IMR-90 (cell line): Measurements from ENCODE around the gene SVOPL. TPM values are rescaled to one million over a fixed set of nuclear protein-coding genes. Genes with fewer than 3 reads are reported as not detected.

Source experiments
- ATAC-seq: fragments of 200-7000 bp; cut with Tn5 transposase; 2 replicates; pipeline ENCODE4 v1.9.1; 2020; ENCODE audit warnings: low read depth, mild to moderate bottlenecking, moderate library complexity
- BruUV-seq: library from RNA; stranded (reverse); fragments of 400-500 nt; replicated peaks from 2 replicates; lab custom pipeline; 2021; lab: Mats Ljungman, UMichigan
- CTCF ChIA-PET: fragments of 300-600 bp; formaldehyde crosslinking; extraction: SDS; loops from one replicate; lab custom pipeline; 2021; ENCODE audit warnings: antibody characterized with exemption; lab: Yijun Ruan, JAX
- POLR2A ChIA-PET: fragments of 300-600 bp; sonication (Branson Sonifier 250); formaldehyde crosslinking; loops from one replicate; lab custom pipeline; 2022; ENCODE audit warnings: antibody characterized with exemption; ENCODE audit not compliant: unreplicated experiment; lab: Charles Lee
- DNase-seq: peaks from one replicate; pipeline ENCODE4 v3.0.0; 2013
- H2AFZ ChIP-seq: replicated peaks from 2 replicates; pipeline ENCODE3; 2013; ENCODE audit warnings: low read length, mild to moderate bottlenecking; ENCODE audit not compliant: poor library complexity
- H2AK5ac ChIP-seq: 2 replicates; pipeline ENCODE4 v1.6.1; 2013; ENCODE audit warnings: low read depth, low read length, inconsistent platforms
- H2AK9ac ChIP-seq: replicated peaks from 2 replicates; pipeline ENCODE3; 2013; ENCODE audit warnings: mild to moderate bottlenecking, low read depth, low read length, moderate library complexity; ENCODE audit not compliant: poor library complexity
- H2BK120ac ChIP-seq: 2 replicates; pipeline ENCODE4 v1.6.1; 2013; ENCODE audit warnings: low read depth, low read length, inconsistent platforms
- H2BK15ac ChIP-seq: 3 replicates; pipeline ENCODE4 v1.6.1; 2013; ENCODE audit warnings: low read depth, low read length, inconsistent platforms
- H2BK20ac ChIP-seq: 2 replicates; pipeline ENCODE4 v1.6.1; 2013; ENCODE audit warnings: low read depth, mild to moderate bottlenecking, inconsistent platforms, low read length, moderate library complexity
- H2BK5ac ChIP-seq: 2 replicates; pipeline ENCODE4 v1.6.1; 2013; ENCODE audit warnings: mild to moderate bottlenecking, low read depth, low read length, inconsistent platforms; ENCODE audit not compliant: poor library complexity, severe bottlenecking
- H3K14ac ChIP-seq: replicated peaks from 2 replicates; pipeline ENCODE4 v1.6.1; 2013; ENCODE audit warnings: low read depth, low read length, inconsistent platforms
- H3K18ac ChIP-seq: 2 replicates; pipeline ENCODE4 v1.6.1; 2013; ENCODE audit warnings: low read depth, low read length, control low read depth
- H3K23ac ChIP-seq: 2 replicates; pipeline ENCODE4 v1.6.1; 2013; ENCODE audit warnings: low read depth, low read length, inconsistent platforms
- H3K27ac ChIP-seq: 2 replicates; pipeline ENCODE4 v1.5.1; 2013; ENCODE audit warnings: mild to moderate bottlenecking, control low read depth, low read length; ENCODE audit not compliant: insufficient read depth
- H3K27me3 ChIP-seq: 2 replicates; pipeline ENCODE4 v1.6.1; 2013; ENCODE audit warnings: low read length; ENCODE audit not compliant: control insufficient read depth, insufficient read depth
- H3K36me3 ChIP-seq: 2 replicates; pipeline ENCODE4 v1.6.1; 2013; ENCODE audit warnings: low read length, mixed read lengths; ENCODE audit not compliant: control insufficient read depth, insufficient read depth
- H3K4ac ChIP-seq: 2 replicates; pipeline ENCODE4 v1.6.1; 2013; ENCODE audit warnings: low read depth, low read length, inconsistent platforms
- H3K4me1 ChIP-seq: 2 replicates; pipeline ENCODE4 v1.6.1; 2013; ENCODE audit warnings: low read length, mixed read lengths; ENCODE audit not compliant: control insufficient read depth, insufficient read depth
- H3K4me2 ChIP-seq: 2 replicates; pipeline ENCODE4 v1.6.1; 2013; ENCODE audit warnings: low read depth, mild to moderate bottlenecking, control low read depth, low read length, moderate library complexity
- H3K4me3 ChIP-seq: 2 replicates; pipeline ENCODE4 v1.5.1; 2013; ENCODE audit warnings: low read depth, mild to moderate bottlenecking, control low read depth, low read length, moderate library complexity; ENCODE audit not compliant: insufficient read depth
- H3K56ac ChIP-seq: 2 replicates; pipeline ENCODE4 v1.6.1; 2013; ENCODE audit warnings: low read length, inconsistent platforms; ENCODE audit not compliant: insufficient read depth; ENCODE audit errors: extremely low read depth
- H3K79me1 ChIP-seq, 2 experiments: 2 replicates each; pipeline ENCODE4 v1.6.1; 2013; ENCODE audit warnings: low read length in 2 of 2, inconsistent platforms in 1 of 2, low read depth in 1 of 2
- H3K9ac ChIP-seq: 2 replicates; pipeline ENCODE4 v1.6.1; 2013; ENCODE audit warnings: low read depth, low read length, control low read depth
- H3K9me1 ChIP-seq: 2 replicates; pipeline ENCODE4 v1.6.1; 2013; ENCODE audit warnings: low read length, inconsistent platforms; ENCODE audit not compliant: insufficient read depth
- H3K9me3 ChIP-seq: 2 replicates; pipeline ENCODE4 v1.6.1; 2013; ENCODE audit warnings: low read length; ENCODE audit not compliant: control insufficient read depth, insufficient read depth
- H4K20me1 ChIP-seq: 2 replicates; pipeline ENCODE4 v1.6.1; 2013; ENCODE audit warnings: low read length, inconsistent platforms; ENCODE audit not compliant: insufficient read depth
- H4K5ac ChIP-seq: 2 replicates; pipeline ENCODE4 v1.6.1; 2013; ENCODE audit warnings: mild to moderate bottlenecking, low read depth, low read length, control low read depth
- H4K8ac ChIP-seq, 2 experiments: 2 replicates each; pipeline ENCODE4 v1.6.1; 2013; ENCODE audit warnings: low read depth in 2 of 2, low read length in 2 of 2, control low read depth in 1 of 2, inconsistent platforms in 1 of 2
- H4K91ac ChIP-seq: 2 replicates; pipeline ENCODE4 v1.6.1; 2013; ENCODE audit warnings: low read depth, low read length, inconsistent platforms; ENCODE audit not compliant: insufficient read depth
- BHLHE40 ChIP-seq: fragments of 150-350 bp; IDR thresholded peaks from 2 replicates; pipeline ENCODE4 v1.6.1; 2016; ENCODE audit warnings: mild to moderate bottlenecking, low read depth, low read length
- CTCF ChIP-seq: conservative IDR thresholded peaks from 2 replicates; pipeline ENCODE4 v1.5.1; 2012; ENCODE audit warnings: mild to moderate bottlenecking, low read depth, low read length, improper control_type of control experiment
- MAFK ChIP-seq: IDR thresholded peaks from 2 replicates; pipeline ENCODE4 v1.6.1; 2012; ENCODE audit warnings: low read depth, low read length, improper control_type of control experiment
- MAZ ChIP-seq: IDR thresholded peaks from 2 replicates; pipeline ENCODE4 v1.6.1; 2012; ENCODE audit warnings: low read depth, mild to moderate bottlenecking, low read length, improper control_type of control experiment, moderate library complexity, borderline replicate concordance
- MXI1 ChIP-seq: IDR thresholded peaks from 2 replicates; pipeline ENCODE4 v1.6.1; 2012; ENCODE audit warnings: low read depth, mild to moderate bottlenecking, low read length, moderate library complexity, borderline replicate concordance
- RAD21 ChIP-seq: IDR thresholded peaks from 2 replicates; pipeline ENCODE4 v1.6.1; 2012; ENCODE audit warnings: low read length, improper control_type of control experiment
- RCOR1 ChIP-seq: IDR thresholded peaks from 2 replicates; pipeline ENCODE4 v1.6.1; 2012; ENCODE audit warnings: mild to moderate bottlenecking, low read length, improper control_type of control experiment; ENCODE audit not compliant: insufficient replicate concordance
- SMC3 ChIP-seq: fragments of 150-350 bp; IDR thresholded peaks from 2 replicates; pipeline ENCODE4 v1.6.1; 2016; ENCODE audit warnings: low read depth, mild to moderate bottlenecking, antibody characterized with exemption, low read length, moderate library complexity
- WGBS, 2 experiments: methylation state at CpG; one replicate each; pipeline versions ENCODE4 v1.1.5 to v1.1.7; 2013; ENCODE audit warnings: missing lambda C conversion rate in 2 of 2; ENCODE audit not compliant: insufficient read length in 1 of 2; ENCODE audit errors: extremely low coverage in 2 of 2; 5-methylcytosine and 5-hydroxymethylcytosine counted together
- dilution Hi-C: fragments of 300-500 bp; cut with HindIII; formaldehyde crosslinking; loops from one replicate; pipeline ENCODE4 v1.14.3; 2018; ENCODE audit warnings: low sequenced_read_pairs; ENCODE audit not compliant: unreplicated experiment
- in situ Hi-C: fragments of 300-500 bp; cut with MboI; formaldehyde crosslinking; loops from 3 replicates; pipeline ENCODE4 v1.14.3; 2019; ENCODE audit warnings: low sequenced_read_pairs, inconsistent platforms, mixed read lengths
- intact Hi-C: fragments of 100-400 bp; cut with micrococcal nuclease; formaldehyde crosslinking; loops from 2 replicates; pipeline ENCODE4 v1.10.0; 2022
- polyA plus RNA-seq, 3 experiments: library from polyadenylated mRNA; depleted of rRNA; stranded (reverse); fragments of >200 nt; gene quantifications; 2 replicates each; pipeline ENCODE4 v1.2.3, GENCODE V29; 2012; ENCODE audit warnings: low replicate concordance in 1 of 3
- total RNA-seq: library from RNA; depleted of rRNA; stranded (reverse); fragments of >200 nt; gene quantifications from 2 replicates; pipeline ENCODE4 v1.2.3, GENCODE V29; 2012
- TF ChIP-seq, protein P1 (sequence below): fragments of 150-350 bp; IDR thresholded peaks from 2 replicates; pipeline ENCODE4 v1.6.1; 2017; ENCODE audit warnings: mild to moderate bottlenecking, antibody characterized with exemption, low read length, low read depth

The SVOPL gene
- total and polyA plus RNA-seq, 2 of the 4 experiments (the other 2 are of a cell fraction) = not detected

GRCh38 chr7:138606236-138606635 lies 94.9 kb downstream of the SVOPL start:
- ChIA-PET CTCF (no interaction called here), POLR2A (no interaction called here)
- in situ Hi-C loops = no loop called here
- H2AFZ ChIP-seq = no peak overlapping the region
- no peak overlapping the region for H3K4ac ChIP-seq
- H3K4me3 ChIP-seq = no peak overlapping the region
- H4K20me1 ChIP-seq = no peaks in the 10 kb centered on the region
- no peaks in the 10 kb centered on the region for H3K79me1 ChIP-seq
- TF ChIP-seq SMC3 (no peak), MAZ (no peak), RAD21 (no peak), CTCF (no peak), MXI1 (no peak), BHLHE40 (no peak), RCOR1 (no peak), MAFK (no peak)
- TF ChIP-seq, protein P1, sequence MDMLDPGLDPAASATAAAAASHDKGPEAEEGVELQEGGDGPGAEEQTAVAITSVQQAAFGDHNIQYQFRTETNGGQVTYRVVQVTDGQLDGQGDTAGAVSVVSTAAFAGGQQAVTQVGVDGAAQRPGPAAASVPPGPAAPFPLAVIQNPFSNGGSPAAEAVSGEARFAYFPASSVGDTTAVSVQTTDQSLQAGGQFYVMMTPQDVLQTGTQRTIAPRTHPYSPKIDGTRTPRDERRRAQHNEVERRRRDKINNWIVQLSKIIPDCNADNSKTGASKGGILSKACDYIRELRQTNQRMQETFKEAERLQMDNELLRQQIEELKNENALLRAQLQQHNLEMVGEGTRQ = no peak
- no peaks in the 10 kb centered on the region for H3K9me1 ChIP-seq
- no peak overlapping the region for H2BK20ac ChIP-seq
- dilution Hi-C loops = no loop called here
- no peak overlapping the region for H4K91ac ChIP-seq
- H2BK120ac ChIP-seq = no peak overlapping the region
- no peak overlapping the region for H4K8ac ChIP-seq
- no peak for ATAC-seq
- H3K9ac ChIP-seq = no peak overlapping the region
- no TSS peak for BruUV-seq
- no peaks in the 10 kb centered on the region for H3K27me3 ChIP-seq
- H3K56ac ChIP-seq = no peak overlapping the region
- no peak overlapping the region for H2AK5ac ChIP-seq
- H4K5ac ChIP-seq = no peak overlapping the region
- H3K4me2 ChIP-seq = no peak overlapping the region
- H3K9me3 ChIP-seq = no peaks in the 10 kb centered on the region
- no peak overlapping the region for H3K14ac ChIP-seq
- no peaks in the 10 kb centered on the region for H3K4me1 ChIP-seq
- H2AK9ac ChIP-seq = no peak overlapping the region
- no peak overlapping the region for H3K27ac ChIP-seq
- intact Hi-C loops = no loop called here
- WGBS, 2 experiments = no CpG with 5 or more reads among the region's 3 CpGs
- H2BK15ac ChIP-seq = no peak overlapping the region
- no peak overlapping the region for H3K18ac ChIP-seq
- no peak for DNase-seq
- no peak overlapping the region for H2BK5ac ChIP-seq
- no peaks in the 10 kb centered on the region for H3K36me3 ChIP-seq
- no peak overlapping the region for H3K23ac ChIP-seq
